ENCODE data around the gene TTF1.
A peak's percentile ranks its signal among the peaks of the same experiment; 100 is the strongest.

The TTF1 gene, protein sequence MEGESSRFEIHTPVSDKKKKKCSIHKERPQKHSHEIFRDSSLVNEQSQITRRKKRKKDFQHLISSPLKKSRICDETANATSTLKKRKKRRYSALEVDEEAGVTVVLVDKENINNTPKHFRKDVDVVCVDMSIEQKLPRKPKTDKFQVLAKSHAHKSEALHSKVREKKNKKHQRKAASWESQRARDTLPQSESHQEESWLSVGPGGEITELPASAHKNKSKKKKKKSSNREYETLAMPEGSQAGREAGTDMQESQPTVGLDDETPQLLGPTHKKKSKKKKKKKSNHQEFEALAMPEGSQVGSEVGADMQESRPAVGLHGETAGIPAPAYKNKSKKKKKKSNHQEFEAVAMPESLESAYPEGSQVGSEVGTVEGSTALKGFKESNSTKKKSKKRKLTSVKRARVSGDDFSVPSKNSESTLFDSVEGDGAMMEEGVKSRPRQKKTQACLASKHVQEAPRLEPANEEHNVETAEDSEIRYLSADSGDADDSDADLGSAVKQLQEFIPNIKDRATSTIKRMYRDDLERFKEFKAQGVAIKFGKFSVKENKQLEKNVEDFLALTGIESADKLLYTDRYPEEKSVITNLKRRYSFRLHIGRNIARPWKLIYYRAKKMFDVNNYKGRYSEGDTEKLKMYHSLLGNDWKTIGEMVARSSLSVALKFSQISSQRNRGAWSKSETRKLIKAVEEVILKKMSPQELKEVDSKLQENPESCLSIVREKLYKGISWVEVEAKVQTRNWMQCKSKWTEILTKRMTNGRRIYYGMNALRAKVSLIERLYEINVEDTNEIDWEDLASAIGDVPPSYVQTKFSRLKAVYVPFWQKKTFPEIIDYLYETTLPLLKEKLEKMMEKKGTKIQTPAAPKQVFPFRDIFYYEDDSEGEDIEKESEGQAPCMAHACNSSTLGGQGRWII

GRCh38 chr9:132406554-132407122 lies at the start of gene TTF1:
Gene TTF1 (minus strand): TSS chr9:132406840. CDS start chr9:132402821, 4,019 bp downstream.
- DNase-seq: peak; percentile 86

- no peak for DNase-seq
Measured at GRCh38 chr9:132456241-132456640, 49.6 kb upstream of the TTF1 start.

DNA sequence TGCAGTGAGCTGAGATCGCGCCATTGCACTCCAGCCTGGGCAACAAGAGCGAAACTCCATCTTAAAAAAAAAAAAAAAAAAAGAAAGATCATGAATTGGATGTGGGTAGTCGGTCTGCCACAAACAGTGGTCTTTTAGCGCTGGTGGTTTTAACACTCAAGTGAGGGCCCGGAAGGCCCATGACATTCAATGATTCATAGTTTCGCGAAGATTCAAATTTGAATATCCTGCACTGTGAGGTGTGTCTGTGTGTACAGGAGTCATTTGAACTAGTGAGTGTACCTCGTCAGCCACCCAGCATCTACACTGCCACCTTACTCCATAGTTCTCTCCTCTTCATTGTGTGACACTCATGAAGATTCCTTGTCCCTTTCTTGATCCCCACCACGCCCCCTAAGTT lies 44.6 kb upstream of the TTF1 start:
- DNase-seq: no peak

- no peak for DNase-seq
Measured at GRCh38 chr9:132447902-132448301, 41.3 kb upstream of the TTF1 start.

DNA sequence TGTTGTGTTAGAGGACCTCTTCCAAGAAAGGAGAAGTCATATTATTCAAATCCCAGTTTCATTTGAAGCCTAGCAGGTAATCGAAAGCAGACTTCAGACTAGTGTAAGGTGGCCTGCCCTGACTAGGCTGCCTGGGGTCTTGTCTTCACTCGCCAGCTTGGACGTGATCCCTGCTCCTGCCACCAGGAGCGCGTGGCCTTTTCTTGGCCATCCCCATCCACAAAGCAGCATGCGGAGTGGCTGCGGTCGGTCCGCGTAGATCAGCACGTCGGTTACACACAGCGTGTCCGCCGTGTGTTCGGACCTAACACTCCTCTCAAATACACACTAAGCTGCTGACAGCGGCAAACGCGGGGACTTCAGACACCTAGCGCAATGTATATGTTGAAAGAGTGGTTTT lies 40.7 kb upstream of the TTF1 start:
- no peak for DNase-seq

- DNase-seq: no peak
Measured at GRCh38 chr9:132446887-132447286, 40.2 kb upstream of the TTF1 start.

DNA sequence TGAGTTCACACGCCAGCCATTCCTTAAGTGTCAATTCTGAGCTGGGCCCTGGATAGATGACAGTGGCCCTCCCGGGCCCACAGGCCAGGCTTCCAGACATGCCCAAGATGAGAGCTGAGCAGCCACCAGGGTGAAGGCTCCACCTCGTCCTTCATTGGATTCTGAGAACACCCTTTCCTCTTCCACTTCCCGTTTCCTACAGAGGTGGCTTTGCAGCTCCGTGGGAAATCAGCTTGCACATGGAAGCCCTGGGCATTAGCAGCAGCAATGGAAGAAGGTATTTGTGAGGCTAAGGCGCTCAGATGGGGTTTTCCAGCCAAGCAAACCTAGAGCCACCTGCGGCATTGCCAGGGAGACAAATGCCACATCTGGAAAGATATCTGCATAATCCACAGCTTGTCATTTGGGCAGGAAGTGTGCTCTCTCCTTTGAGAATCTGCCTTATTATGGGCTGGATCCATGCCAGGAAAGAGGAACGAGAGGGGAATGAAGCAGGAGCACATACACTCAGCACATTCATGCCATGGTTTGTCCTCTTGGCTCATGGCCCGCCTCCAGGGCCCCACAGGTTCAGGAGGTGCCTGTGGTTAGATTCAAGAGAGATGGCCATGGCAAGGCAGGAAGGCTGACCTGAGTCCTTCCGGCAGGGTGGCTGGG lies 37.4 kb upstream of the TTF1 start:
- DNase-seq: peak; percentile 70

DNA sequence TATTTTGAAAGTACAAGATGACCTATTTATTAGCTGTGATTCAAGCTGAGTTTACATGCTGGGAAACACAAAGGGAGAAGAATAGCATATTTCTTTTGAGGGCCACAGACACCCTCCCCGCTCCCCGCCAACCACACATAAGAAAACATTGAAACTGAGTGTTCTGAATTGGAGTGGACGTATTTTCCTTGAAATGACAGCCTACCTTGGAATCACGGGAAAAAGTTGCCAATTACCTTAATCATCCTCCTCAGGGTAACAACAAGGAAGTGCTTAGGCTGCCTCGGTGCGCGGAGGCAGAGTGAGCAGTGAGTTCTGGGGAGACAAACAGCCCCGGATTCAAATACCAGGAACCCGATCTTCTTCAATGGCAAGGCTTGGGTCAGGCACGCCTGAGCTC lies 34.8 kb upstream of the TTF1 start:
- DNase-seq: no peak

- DNase-seq: no peak
Measured at GRCh38 chr9:132440735-132441134, 34.1 kb upstream of the TTF1 start.

DNA sequence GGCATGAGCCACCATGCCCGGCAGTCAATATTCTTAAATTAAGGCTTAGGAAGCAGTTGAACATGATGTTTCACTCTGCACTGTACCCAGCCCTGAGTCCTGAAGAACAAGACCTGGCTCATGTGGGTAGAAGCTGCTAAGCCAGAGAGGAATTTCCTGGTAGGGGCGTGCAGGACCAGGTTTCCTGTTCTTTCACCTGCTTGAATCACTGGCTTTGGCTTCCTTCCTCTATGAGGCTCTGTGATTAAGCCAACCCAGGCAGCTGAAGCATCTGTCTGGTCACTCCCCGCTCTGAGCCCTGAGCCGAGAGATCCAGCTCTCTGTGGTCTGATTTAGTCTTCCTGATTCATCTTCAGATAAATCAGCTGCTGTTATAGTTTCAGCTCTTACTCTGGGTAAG lies 32.5 kb upstream of the TTF1 start:
- DNase-seq: peak; percentile 2

DNA sequence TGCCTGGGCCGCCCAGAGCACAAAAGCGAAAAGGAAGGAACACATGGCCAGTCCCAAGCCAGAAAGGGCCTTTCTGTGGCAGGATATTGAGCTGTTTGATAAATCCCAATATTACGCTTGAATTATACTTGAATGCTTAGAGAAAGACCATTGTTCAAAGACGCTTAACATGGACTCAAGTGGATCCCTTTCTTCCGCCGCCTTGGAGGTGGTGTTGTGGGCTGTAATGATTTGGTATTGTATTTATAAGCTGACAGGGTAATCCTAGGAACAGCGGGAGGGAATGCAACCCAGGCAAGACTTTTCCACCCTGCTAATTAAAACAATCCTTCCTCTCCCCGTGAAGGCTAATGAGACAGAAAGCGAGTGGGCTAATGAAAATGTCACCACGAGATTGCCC lies 28.2 kb upstream of the TTF1 start:
- no peak for DNase-seq

- no peak for DNase-seq
Measured at GRCh38 chr9:132430998-132431397, 24.4 kb upstream of the TTF1 start.

DNA sequence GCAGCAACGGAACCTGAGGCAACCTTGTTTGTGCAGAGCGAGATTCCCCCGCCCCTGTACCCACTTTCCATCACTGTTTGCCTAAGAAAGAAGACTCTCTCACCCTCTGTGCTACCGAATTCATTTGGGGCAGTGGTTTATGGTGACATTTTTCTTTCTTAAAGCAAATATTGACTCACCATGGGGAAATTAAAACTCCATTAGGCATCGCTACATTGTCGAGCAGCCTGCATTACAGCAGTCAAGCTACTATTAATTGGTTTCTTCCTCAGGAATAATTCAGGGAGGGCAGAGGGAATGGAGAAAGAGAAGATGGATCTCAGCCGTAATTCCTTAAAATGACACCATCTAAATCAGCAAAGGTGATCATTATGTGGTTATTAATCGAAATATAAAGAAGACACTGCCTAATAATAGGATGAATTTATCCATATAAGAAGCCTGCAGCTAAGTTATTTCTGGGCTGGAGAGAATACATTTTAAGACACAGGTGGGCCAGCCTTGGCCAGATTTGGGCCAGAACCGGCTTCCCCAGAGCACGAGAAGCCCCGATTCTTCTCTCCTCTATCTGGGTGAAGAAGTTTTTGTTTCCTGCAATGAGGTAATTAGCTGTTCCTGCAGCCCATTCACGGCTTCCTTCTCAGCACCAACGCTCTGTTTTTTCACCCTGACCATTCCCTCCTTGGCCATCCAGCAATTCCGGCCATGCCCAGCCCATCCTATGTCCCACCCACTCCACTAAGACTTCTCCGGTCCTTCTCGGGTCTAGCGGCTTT lies 20.2 kb upstream of the TTF1 start:
- no peak for DNase-seq

GRCh38 chr9:132425675-132426062 lies 19.0 kb upstream of the TTF1 start:
- no peak for DNase-seq

GRCh38 chr9:132424857-132425674 lies 18.4 kb upstream of the TTF1 start:
- DNase-seq: no peak

GRCh38 chr9:132423503-132423902 lies 16.9 kb upstream of the TTF1 start:
- no peak for DNase-seq

DNA sequence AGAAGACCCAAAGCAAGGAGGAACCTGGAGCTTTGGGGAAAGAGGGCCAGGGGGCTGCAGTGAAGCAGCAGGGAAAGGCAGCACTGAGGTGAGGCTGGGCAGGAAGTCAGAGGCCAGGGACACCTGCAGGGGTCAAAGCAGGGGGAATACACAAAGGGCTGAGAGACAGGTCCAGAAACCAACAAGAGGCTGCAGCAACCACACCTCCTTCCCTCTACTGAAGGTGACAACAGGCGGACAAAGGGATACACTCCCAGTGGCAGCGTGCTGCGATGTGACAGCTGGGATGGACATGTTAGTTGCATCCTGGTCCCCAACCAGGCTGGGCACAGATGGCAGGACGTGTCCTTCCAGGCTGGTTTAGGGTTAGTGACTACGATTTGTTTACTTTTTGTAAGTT lies 15.9 kb upstream of the TTF1 start:
- DNase-seq: no peak

GRCh38 chr9:132418726-132419363 lies 12.2 kb upstream of the TTF1 start:
- no peak for DNase-seq

DNA sequence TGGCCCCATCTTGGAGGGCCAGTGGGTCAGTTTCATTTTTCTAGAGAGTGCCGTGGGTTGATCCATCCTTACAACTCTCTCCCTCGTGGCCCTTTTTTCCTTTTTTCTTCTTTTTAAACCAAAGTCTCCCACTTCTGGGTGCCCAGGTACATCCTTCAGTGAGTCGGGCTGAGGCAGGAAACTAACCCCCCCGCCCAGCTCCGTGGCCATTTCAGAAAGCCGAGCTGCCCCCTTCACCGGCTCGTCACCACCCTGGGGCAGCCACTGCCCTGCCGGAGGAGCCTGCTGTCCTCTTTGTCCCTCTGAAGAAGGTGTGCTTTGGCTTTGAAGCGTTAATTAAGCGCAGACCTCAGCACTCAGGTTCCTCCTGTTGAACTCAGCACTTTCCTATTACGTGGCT lies 8.5 kb upstream of the TTF1 start:
- DNase-seq: no peak

- DNase-seq: no peak
Measured at GRCh38 chr9:132414731-132415130, 8.1 kb upstream of the TTF1 start.

- DNase-seq: no peak
Measured at GRCh38 chr9:132413926-132414325, 7.3 kb upstream of the TTF1 start.

Data from DMS153 (cell line).